Progenitor cell of endocrine pancreas (in vitro differentiated cells): ENCODE data around the gene WDR7. TPM values are rescaled to one million over a fixed set of nuclear protein-coding genes. Genes with fewer than 3 reads are reported as not detected.

Experiments used
- DNase-seq: peaks from one replicate; pipeline ENCODE4 v3.0.0; 2021; ENCODE audit warnings: low spot score; ENCODE audit not compliant: unreplicated experiment
- H3K27ac Mint-ChIP-seq: 2 replicates; pipeline ENCODE4 v1.8.0; 2021; ENCODE audit warnings: mild to moderate bottlenecking, moderate library complexity, mixed read lengths
- H3K27me3 Mint-ChIP-seq: 2 replicates; pipeline ENCODE4 v1.8.0; 2021; ENCODE audit warnings: mixed read lengths
- H3K36me3 Mint-ChIP-seq: 2 replicates; pipeline ENCODE4 v1.8.0; 2022; ENCODE audit warnings: mixed read lengths; ENCODE audit not compliant: insufficient read depth
- H3K4me1 Mint-ChIP-seq: 2 replicates; pipeline ENCODE4 v1.8.0; 2021; ENCODE audit warnings: low read depth, mixed read lengths
- H3K4me3 Mint-ChIP-seq: 2 replicates; pipeline ENCODE4 v1.8.0; 2021; ENCODE audit warnings: low read depth, mild to moderate bottlenecking, moderate library complexity, mixed read lengths
- H3K9me3 Mint-ChIP-seq: 2 replicates; pipeline ENCODE4 v1.8.0; 2021; ENCODE audit warnings: low read depth, mixed read lengths
- CTCF ChIP-seq: fragments of 200-600 bp; sonication (generic); IDR thresholded peaks from one replicate; pipeline ENCODE4 v1.5.0; 2021; ENCODE audit warnings: antibody characterized with exemption, mild to moderate bottlenecking; ENCODE audit not compliant: unreplicated experiment
- total RNA-seq: library from RNA; stranded (reverse); gene quantifications from 2 replicates; pipeline ENCODE4 v1.2.1, GENCODE V29; 2021

The WDR7 gene
- total RNA-seq, 1 donor from 2014 or later, result 23.2 TPM

GRCh38 chr18:56953428-56954198, 302.5 kb downstream of the WDR7 start:
- Mint-ChIP-seq H3K27me3 (no peaks in the 10 kb centered on the region), H3K36me3 (peaks cover 1% of the 10 kb centered on the region), H3K4me1 (peaks cover 23% of the 10 kb centered on the region), H3K4me3 (no peak overlapping the region), H3K9me3 (no peaks in the 10 kb centered on the region), H3K27ac (no peak overlapping the region)
- TF ChIP-seq CTCF, result no peak
- no peak for DNase-seq

- Mint-ChIP-seq H3K36me3 (peaks cover 1% of the 10 kb centered on the region), H3K27ac (no peak overlapping the region), H3K4me1 (peaks cover 15% of the 10 kb centered on the region), H3K27me3 (no peaks in the 10 kb centered on the region), H3K9me3 (no peaks in the 10 kb centered on the region), H3K4me3 (no peak overlapping the region)
- TF ChIP-seq CTCF, result no peak
- no peak for DNase-seq
Observed at GRCh38 chr18:56955490-56955889, 304.3 kb downstream of the WDR7 start.

- peaks cover 2% of the 10 kb centered on the region for H3K4me1 Mint-ChIP-seq
- H3K4me3 Mint-ChIP-seq, result no peak overlapping the region
- H3K9me3 Mint-ChIP-seq, result no peaks in the 10 kb centered on the region
- peaks cover 1% of the 10 kb centered on the region for H3K36me3 Mint-ChIP-seq
- TF ChIP-seq CTCF, result no peak
- no peaks in the 10 kb centered on the region for H3K27me3 Mint-ChIP-seq
- H3K27ac Mint-ChIP-seq, result no peak overlapping the region
- no peak for DNase-seq
Observed at GRCh38 chr18:56959120-56959519, 308.0 kb downstream of the WDR7 start.

GRCh38 chr18:56962322-56962721, 311.2 kb downstream of the WDR7 start:
- Mint-ChIP-seq H3K27me3 (no peaks in the 10 kb centered on the region), H3K4me3 (no peak overlapping the region), H3K27ac (no peak overlapping the region), H3K9me3 (no peaks in the 10 kb centered on the region), H3K4me1 (peaks cover 6% of the 10 kb centered on the region), H3K36me3 (peaks cover 4% of the 10 kb centered on the region)
- no peak for TF ChIP-seq CTCF
- DNase-seq, result no peak

GRCh38 chr18:56967035-56967434, 315.9 kb downstream of the WDR7 start:
- Mint-ChIP-seq H3K27me3 (no peaks in the 10 kb centered on the region), H3K27ac (no peak overlapping the region), H3K4me1 (peaks cover 16% of the 10 kb centered on the region), H3K4me3 (no peak overlapping the region), H3K9me3 (no peaks in the 10 kb centered on the region), H3K36me3 (peaks cover 3% of the 10 kb centered on the region)
- no peak for DNase-seq
- TF ChIP-seq CTCF, result no peak
